GM18517 (cell line): ENCODE data around the gene PIAS1.

Experiments
- ATAC-seq: cut with Tn5 transposase; IDR thresholded peaks from one replicate; pipeline ENCODE4 v1.9.1; 2021; ENCODE audit warnings: mild to moderate bottlenecking, moderate library complexity; ENCODE audit not compliant: unreplicated experiment

PIAS1 gene

DNA sequence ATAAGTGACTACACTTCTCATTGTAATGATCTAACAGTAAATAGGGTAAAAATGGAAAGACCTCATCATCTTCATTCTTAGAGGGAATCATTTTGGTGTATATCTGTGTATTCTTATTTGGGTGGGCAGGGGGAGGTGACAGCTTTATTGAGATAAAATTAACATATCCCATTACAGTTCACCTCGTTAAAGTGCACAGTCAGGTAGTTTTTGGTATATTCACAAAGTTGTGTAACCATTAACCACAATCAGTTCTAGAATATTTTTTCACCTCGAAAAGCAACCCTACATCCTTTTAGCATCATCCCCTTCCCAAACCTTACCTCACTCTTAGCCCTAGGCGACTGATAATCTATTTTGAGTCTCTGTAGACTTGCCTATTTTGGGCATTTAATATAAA lies 8.1 kb downstream of the PIAS1 start:
- ATAC-seq = no peak

DNA sequence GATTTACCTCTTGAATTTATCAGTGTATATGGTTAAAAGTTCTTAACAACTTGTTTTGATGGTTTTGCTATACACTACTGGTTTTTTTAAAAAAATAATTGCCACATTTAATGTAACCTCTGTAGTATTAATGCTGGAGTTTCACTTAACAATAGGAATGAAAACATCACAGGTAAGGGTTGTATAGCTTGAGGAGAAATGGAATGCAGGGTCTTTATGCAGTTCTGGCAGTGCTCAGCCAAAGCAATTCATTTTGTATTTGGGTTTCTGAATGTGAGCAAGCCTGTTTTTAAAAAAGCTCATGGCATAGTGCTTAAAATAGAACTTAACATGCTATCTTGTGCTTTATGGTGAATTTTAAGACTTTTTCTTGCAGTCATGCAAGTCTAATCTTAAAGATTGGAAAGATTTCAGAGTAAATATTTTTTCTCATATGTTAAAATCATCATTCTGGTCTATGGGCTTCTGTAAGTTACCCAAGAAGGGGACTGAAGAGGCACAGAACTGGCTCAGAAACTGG lies 8.9 kb downstream of the PIAS1 start:
- ATAC-seq = no peak

DNA sequence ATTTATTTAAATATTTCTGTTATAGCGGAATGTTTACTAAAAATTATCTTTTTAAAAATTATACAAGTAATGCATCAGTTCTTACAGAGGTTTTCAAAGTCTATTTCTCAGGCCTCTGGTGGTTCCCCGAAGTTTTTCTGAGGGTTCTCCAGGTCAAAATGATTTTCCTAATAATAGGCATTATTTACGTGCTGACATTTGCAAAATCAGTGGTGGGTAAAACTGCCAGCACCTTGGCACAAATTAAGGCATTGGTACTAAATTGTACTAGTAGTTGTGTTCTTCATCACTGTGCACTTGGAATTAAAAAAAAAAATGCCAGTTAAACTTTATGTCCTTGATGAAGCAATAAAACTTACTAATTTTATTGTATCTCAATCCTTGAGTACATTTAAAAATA lies 9.5 kb downstream of the PIAS1 start:
- ATAC-seq = no peak

DNA sequence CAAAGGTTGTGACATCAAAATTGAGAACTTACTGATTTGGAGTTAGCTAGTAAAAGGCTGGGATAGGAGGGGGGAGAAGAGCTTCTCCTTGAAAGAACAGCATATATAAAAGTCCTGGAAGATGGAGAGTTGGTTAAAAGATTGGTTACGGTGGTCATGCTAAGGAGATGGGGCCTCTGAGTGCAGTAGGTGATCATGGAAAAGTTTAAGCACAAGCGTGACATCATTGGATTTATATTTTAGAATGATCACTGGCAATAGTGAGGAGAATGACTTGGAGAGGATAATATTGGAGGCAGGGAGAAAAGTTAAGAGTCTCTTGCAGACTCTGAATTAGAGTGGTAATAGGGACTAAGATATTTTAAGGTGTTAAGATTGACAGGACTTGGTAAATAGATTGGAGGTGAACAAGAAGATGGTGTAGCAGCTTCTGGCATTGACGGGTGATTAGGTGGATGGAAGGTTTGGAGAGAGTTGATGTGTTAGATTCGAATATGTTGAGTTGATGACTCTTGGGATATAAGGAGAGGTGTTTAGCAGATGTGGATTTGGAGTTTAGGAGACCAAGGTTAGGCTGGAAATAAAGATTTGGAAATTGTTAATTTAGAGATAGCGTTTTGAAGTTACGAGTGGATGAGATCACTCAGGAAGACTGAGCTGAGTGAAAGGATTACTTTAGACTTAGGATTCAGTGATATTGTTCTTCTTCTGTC lies 19.6 kb downstream of the PIAS1 start:
- no peak for ATAC-seq

DNA sequence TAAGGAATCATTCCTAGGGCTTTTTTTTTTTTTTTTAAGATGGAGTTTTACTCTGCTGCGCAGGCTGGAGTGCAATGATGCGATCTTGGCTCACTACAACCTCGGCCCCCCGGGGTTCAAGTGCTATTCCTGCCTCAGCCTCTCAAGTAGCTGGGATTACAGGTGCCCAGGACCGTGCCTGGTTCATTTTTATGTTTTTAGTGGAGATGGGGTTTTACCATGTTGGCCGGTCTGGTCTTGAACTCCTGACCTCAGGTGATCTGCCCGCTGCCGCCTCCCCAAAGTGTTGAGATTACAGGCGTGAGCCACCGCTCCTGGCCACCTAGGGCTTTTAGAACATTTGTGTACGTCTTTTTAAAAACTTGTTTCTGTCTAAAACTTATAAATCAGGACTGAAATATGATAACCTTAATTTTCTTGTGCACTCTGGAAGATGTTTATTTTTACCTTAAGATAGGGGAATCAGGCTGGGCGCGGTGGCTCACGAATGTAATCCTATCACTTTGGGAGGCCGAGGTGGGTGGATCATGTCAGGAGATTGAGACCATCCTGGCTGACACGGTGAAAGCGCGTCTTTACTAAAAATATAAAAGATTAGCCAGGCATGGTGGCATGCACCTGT lies 21.8 kb downstream of the PIAS1 start:
- ATAC-seq = no peak

DNA sequence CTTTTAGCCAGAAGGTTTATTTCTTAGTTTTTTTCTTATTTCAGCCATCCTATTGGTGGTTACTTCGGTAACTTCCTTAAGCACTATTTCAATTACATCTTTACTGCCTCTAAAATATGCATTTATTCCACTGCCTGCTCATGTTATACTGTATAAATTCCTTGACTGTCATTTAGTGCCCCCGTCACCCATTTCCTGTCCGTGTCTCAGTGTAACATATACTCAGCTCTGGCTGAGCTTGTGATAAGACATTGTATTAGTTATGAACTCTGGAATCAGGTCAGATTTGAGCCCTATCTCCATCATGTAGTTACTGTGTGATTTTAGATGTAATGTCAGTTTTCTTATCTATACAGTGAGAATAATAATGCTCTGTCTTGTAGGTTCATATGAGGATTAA lies 24.2 kb downstream of the PIAS1 start:
- ATAC-seq = no peak

DNA sequence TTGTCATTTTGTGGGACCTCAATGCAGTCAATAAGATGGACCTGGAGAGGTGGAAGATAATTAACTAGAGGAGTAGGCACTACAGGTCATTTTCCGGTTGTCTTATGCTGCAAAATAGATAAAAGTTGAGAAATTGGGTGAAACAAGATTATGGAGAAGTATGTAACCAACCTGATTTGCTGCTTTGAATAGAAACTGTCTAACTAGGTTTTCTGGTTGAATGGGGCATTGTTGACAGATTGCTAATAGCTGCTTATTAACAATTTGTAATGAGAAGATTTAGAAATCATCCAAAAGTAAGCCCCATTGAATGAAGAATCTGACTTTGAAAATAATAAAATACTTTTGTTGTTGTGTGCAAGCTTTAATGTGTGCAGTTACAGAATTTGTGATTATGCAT lies 26.2 kb downstream of the PIAS1 start:
- no peak for ATAC-seq

DNA sequence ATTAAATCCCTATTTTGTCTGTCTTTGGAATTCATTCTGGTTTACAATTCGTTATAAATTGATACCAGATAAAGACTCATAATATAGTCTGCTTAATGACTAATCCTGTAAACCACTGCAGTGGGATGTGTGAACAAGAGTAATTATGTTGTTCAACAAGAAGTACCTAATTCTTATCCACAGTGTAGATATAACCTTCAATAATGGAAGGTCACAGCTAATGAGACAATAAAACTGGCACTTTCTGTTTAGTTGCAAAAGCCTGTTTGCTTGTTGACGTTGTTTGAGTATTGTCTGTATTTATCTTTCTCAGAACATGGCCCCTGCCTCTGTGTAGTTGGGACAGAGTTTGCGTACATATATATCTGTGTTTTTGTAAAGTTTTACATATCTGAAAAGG lies 26.7 kb downstream of the PIAS1 start:
- no peak for ATAC-seq

DNA sequence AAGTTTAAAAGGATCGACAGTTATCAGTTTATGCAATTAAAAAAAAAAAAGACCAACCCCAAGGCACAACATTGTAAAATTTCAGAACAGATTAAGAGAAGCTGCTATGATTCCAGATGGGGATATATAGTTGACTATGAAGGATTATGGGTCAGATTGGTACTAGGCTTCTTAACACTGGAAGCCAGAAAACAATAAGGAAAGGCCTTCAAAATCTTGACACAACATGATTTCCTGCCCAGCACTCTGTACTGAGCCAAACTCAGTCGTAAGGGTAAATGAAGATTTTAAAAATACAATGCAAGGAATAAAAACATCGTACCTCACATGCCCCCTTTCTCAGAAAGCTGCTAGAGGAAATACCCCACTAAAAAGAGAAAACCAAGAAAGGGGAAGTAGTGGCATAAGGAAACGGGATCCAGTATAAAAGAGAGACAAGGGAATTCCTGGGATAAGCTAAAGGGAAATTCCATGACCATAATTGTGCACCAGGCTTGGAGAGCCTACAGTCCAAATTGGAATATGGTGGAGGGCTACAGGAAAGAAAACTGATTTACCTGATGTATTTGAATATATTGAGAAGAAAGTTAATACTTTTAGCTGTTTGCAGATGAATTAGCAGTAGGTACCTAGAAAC lies 27.9 kb downstream of the PIAS1 start:
- no peak for ATAC-seq

DNA sequence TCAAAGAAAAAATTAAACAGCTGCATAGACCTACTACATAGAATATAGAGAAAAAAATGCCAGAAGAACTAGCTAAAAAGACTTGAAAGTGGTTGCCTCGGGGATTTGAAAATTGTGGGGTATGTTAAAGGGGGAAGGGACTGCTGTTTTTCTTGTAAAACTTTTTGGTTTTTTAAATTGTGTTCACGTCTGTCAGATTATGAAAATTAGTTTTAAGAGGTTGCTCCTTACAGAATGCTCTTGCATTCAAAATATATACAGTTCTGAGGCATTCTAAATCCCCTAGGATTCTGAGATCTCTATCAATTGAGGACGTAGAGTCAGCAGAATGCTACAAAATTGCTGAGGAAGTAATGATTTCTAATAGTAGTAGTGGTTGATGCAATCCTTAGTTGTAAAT lies 28.6 kb downstream of the PIAS1 start:
- ATAC-seq = no peak

DNA sequence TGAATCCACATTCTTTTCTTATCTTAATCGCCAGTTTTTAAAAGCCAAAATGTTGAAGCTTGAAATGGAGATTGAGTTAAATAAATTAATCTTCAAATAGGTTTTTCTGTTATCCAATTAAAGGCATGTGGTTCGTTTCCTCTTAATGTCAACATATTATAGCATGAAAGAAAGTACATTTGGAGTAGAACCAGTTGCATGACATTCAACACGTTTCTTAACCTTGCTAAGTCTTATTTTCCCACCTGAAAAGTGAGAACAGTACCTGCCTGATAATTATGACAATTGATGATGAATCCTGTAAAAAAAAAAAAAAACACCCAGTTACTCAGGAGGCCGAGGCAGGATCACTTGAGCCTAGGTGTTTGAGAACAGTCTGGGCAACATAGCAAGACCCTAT lies 29.3 kb downstream of the PIAS1 start:
- no peak for ATAC-seq

DNA sequence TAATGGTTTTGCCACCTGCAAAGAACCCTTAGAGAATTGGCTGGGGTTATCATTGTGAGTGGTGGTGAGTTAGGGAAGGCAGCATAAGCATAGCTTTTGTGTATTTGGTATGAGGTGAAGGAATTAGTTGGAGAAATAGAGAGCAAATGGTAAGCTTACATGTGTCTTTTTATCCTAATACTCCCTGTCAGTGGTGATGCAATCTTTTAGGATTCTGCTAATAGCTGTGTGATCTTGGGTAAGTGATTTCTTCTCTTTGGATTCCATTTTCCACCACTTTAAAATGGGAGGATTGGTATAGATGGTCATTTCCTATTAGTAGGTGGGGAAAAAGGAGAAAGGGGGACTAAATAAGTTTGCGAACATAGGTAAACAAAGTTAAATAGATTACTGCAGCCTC lies 30.9 kb downstream of the PIAS1 start:
- no peak for ATAC-seq

DNA sequence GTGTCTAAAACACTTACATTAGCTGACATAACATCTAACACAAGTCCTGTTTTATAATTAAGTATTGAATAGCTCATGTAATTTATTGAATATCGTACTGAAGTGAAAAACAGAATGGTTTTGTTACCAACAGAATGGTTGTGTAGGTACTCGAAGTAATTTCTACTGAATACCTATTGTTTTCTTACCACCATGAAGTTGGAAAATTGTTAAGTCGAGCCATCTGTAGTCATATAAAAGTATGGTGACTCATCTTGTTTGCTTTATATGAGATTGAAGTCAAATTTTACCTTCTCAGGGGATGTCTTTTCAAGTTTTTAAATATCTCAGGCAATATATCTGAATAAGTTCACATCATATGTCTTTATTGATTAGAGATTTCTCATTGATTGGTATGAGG lies 37.6 kb downstream of the PIAS1 start:
- no peak for ATAC-seq

DNA sequence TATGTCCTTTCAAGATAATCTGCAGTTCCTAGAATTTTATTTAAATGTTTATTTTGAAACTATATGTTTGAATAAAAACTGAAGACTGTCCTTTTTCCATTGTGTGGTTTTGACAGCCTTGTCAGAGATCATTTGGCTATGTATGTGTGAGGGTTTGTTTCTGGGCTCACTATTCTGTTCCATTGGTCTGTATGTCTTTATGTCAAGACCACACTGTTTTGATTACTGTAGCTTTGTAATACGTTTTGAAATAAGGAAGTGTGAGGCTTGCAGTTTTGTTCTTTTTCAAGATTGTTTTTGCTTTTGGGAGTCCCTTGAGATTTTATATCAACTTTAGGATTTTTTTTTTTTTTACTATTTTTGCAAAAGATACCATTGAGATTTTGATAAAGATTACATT lies 42.0 kb downstream of the PIAS1 start:
- no peak for ATAC-seq

DNA sequence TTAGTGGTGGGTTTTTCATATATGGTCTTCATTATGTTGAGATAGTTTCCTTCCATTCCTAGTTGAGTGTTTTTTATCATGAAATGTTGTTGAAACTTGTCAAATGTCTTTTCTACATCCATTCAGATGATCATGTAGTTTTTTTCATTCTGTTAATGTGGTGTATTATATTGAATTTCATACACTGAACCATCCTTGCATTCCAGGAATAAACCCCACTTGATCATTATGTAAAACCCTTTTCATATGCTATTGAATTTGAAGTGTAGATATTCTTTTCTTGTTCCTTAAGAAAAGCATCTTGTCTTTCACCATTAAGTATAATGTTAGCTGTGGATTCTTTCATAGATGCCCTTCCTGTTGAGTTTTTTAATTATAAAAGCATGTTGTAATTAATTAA lies 42.9 kb downstream of the PIAS1 start:
- ATAC-seq = no peak

DNA sequence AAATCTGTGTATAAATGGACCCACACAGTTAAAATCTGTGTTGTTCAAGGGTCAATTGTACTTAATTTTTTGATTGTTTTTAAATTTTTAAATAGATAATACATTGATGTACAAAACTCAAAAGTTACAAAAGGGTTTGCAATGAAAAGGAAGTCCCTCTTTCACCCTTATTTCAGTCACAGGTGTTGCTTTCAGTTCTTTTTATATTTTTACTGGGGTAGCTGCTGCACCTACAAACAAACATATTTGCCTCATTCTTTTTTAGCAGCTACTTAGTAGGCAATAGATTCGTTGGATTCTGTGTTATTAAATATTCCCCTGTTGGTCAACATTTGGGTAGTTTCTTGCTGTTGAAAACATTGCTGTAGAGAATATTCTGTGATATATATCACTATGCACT lies 44.4 kb downstream of the PIAS1 start:
- ATAC-seq = no peak

DNA sequence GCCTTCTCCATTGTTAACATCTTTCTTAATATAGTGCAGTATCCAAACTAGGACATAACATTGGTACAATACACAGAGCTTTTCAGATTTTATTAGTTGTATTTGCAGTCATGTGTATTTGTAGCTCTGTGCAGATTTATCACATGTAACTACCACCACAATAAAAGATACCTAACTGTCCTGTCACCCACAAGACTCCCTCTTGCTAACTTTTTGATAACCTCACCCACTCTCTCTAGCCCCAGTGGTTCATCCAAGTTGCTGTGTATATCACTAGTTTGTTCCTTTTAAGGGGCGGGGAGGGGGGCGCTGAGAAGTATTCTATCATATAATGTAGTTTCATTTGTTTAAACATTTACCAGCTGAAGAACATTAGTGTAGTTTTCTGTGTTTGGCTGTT lies 46.1 kb downstream of the PIAS1 start:
- no peak for ATAC-seq

DNA sequence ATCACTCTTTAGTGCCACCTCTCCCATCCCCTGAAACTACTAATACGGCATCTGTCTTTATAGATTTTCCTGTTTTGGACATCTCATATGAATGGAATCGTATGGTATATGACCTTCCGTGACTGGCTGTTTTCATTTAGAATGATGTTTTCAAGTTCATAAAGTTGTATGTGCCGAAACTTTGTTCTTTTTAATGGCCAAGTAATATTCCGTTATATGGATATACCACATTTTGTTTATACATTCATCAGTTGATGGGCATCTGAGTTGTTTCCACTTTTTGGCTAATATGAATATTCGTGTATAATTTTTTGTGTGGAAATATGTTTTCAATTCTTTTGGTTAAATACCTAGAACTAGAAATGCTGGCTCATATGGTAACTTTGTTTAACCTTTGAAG lies 49.5 kb downstream of the PIAS1 start:
- no peak for ATAC-seq

DNA sequence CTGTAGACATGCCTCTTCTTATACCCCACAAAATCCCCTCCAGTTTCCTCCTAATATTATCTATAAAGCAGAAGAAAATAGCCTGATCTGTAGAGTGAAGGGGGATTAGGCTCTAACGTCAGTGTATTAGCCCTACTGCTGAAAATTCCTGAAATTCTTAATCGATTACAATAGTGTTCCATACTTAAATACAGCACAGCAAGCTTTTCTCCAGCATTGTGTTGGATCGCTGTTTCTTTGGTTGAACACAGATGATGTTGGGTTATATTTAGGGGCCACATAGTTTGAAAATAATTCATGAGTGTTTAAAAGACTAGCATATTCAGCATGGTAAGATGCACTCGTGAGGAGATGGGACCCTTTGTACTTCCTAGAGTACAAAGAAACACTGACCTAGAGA lies 52.5 kb downstream of the PIAS1 start:
- ATAC-seq = no peak

DNA sequence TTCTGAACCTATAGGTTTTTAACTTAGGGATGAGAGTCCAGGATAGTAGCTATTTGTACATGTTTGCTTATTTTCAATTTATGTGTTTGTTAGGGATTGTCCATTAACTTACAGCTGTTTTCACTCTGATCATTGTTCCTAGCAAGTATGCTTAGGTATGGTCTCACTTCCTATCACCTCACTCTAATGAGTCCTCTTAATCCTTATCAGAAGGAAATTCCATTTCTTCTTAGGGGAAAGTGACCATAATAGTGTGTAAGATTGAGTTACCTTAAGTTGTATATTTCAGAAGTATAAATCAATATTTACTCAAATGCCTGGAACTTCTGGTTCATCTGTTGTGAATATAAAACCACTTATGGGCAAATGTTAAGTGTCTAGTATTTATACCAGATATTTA lies 53.0 kb downstream of the PIAS1 start:
- ATAC-seq = no peak

DNA sequence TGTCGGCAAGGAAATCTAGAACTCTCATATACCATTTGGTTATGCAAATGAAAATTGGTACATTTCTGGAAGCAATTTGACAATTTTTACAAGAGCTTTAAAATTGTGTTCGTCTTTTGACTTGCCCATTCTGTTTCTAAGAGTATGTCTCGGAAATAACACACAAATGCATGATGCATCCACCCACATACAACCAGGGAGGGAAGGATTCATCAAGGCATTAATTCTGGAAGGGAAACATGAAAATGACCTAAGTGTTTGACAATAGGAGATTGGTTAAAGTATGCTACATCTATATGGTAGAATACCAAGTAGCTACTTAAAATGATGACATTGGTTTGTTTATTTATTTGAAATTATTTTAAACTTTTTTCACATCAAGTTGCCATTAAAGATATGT lies 58.6 kb downstream of the PIAS1 start:
- no peak for ATAC-seq

DNA sequence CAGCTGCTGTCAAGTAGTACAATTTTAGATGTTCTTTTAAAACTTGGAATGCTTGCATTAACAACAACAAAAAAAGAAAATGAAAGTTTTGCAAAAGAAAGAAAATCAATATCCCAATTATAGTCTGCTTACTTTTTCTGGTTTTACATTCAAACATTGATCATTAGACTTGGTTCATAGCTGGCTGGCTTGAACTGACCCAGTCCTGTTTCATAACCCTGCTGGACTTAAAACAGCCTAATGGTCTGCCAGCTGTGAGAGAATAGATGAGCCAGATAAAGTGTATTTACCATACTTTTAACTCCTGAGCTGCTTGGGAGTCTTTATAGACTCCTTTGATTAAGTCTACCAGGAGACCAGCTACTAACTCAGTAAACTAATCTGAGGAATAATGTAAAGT lies 59.2 kb downstream of the PIAS1 start:
- ATAC-seq = no peak
